HG02642 (cell line): ENCODE results near the gene UBXN10.

Source experiments
- ATAC-seq: cut with Tn5 transposase; IDR thresholded peaks from one replicate; pipeline ENCODE4 v1.9.1; 2021; ENCODE audit warnings: mild to moderate bottlenecking; ENCODE audit not compliant: unreplicated experiment, poor library complexity

Gene UBXN10, protein sequence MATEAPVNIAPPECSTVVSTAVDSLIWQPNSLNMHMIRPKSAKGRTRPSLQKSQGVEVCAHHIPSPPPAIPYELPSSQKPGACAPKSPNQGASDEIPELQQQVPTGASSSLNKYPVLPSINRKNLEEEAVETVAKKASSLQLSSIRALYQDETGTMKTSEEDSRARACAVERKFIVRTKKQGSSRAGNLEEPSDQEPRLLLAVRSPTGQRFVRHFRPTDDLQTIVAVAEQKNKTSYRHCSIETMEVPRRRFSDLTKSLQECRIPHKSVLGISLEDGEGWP

DNA sequence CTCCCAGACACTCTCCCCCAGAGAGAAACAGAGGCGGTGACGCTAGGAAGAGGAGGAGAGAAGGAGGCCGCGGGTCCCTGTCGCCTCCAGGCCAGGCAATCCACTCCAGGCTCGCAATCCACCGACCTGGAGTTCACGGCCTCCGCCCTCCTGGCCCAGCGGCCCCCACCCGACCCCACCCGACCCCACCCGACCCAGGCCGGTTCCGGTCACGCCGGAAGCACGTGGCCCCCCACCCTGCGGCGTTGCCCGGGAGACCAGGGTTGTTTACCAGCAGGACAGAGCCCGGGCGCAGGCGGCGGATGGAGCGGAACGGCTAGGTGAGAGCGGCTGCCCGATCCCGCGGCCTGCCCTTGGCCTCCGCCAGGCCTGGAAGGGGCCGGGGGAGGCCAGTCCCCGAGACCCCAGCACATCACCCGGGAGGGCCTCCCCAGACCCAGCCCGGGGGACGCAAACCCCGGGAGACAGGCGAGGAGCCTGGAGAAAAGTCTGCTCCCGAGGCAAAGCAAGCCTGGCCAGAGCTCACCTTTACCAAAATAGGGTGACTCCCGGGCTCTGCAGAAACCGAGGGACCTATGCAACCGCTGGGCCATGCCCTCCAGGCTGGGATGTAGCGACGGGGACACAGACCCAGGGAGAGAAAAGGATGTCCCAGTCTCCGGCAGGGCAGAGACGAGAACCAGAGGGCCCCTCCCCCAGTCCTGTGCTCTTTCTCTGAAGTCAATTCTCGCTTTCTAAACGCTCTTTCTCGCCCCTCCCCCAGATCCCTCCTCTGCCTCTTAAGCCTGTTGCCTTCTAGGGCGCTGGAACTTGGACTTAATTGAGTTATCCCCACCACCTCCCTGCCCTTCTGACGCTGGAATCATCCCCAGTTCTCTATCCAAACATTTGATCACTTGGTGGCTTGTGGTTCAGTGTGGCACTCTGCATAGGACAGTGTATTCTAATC, at the start of gene UBXN10, which contains the start of gene PLA2G2C:
Gene UBXN10 (plus strand): TSS at position 263 of the 949 bp plus-strand sequence. CDS start 4,466 bp downstream, outside the sequence.
Gene PLA2G2C (minus strand): TSS at position 685 of the 949 bp plus-strand sequence. CDS start 9,155 bp downstream, outside the sequence.
- ATAC-seq = no peak

DNA sequence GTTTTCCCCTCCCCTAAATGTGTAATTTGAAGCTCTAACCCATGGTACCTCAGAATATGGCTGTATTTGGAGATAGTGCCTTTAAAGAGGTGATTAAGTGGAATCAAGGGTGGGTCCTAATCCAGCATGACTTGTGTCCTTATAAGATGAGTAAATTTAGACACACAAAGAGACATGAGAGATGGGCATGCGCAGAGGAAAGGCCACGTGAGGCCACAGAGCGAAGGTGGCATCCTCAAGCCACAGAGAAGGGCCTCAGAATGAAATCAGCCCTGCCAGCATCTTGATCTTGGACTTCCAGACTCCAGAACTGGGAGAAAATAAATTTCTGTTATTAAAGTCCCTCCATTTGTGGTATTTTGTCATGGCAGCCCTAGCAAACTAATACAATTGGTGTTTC, 49.6 kb upstream of the UBXN10 start:
- no peak for ATAC-seq

DNA sequence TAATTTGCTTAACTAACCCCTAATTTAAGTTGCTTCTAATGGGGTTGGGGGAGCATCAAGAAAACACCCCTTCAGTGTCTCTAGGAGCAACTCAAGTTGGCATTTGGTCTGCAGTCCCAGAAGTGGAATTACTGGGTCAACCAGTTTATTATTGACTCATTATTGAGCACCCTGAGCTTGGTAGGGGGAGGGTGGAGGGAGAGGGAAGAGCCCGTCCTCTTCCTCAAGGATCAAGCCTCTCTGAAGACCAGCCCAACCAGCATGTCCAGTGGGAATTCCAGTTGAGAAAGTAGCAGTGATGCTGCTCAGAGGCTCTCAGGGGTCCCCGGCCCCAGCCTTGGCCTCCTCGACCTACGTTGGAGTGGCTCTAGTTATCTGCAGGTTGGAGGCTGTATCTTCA, 48.8 kb upstream of the UBXN10 start:
- no peak for ATAC-seq

DNA sequence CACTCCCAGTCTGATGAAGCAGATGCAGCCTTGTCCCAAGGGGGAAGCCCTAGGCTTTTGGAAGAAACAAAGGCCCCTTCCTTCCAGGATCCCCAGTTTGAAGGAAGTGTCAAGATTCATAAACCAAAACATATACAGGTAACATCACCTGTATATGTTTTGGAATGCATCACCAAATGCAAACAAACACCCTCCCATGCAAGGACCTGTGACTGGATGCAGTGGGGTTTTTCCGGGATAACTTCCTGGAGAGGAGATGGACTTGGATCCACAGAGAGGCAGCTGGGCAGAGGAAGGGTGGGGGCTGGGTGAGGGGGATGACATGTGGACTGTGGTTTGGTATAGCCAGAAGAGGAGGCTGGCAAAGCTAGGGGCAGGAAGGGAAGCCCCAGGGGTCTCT, 48.3 kb upstream of the UBXN10 start:
- ATAC-seq = no peak

DNA sequence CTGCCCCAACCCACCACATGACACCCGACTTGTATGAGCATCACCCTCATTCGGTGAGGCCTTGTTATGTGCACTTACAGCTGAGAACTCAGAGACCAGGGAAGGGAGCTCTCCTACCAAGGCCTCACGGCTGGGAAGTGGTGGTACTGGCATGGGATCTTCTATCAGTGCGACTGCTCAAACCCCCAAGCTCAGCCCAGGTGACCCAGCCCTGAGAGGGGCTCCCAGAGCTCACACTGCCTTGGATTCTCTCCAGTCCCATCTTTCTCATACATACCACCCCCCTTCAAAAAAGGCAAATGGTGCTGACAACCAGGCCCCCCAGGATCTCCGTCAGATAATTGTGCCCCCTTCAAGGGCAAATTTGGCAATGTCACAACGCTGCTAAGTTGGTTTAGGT, 47.5 kb upstream of the UBXN10 start:
- no peak for ATAC-seq

DNA sequence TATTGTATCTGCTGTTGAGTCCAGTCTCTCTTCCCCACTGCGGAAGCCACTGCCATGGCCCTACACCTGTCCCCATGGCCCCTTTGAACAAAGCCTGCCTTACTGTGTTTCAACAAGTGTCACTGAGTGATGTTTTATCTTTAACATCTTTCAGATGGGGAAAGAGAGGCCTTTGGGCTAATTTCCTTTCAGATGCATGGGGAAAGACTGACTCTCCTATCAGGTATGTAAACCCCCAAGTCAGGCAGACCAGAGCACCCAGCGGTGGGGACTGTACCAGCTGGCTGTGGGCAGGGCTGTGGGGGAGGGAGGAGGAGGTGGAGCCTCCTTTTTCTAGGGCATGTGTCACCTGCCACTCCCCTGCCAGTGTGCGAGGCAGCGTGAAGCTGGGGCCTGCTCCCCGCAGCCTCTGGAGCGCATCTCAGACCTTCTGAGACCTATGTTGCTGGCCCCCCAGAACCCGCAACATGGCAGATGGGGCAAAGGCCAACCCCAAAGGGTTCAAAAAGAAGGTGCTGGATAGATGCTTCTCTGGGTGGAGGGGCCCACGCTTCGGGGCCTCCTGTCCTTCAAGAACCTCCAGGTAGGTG, 46.8 kb upstream of the UBXN10 start, which contains the start of gene PLA2G2F:
Gene PLA2G2F (plus strand): TSS at position 363 of the 590 bp plus-strand sequence. CDS start 105 bp downstream, at position 468.
- ATAC-seq = no peak

DNA sequence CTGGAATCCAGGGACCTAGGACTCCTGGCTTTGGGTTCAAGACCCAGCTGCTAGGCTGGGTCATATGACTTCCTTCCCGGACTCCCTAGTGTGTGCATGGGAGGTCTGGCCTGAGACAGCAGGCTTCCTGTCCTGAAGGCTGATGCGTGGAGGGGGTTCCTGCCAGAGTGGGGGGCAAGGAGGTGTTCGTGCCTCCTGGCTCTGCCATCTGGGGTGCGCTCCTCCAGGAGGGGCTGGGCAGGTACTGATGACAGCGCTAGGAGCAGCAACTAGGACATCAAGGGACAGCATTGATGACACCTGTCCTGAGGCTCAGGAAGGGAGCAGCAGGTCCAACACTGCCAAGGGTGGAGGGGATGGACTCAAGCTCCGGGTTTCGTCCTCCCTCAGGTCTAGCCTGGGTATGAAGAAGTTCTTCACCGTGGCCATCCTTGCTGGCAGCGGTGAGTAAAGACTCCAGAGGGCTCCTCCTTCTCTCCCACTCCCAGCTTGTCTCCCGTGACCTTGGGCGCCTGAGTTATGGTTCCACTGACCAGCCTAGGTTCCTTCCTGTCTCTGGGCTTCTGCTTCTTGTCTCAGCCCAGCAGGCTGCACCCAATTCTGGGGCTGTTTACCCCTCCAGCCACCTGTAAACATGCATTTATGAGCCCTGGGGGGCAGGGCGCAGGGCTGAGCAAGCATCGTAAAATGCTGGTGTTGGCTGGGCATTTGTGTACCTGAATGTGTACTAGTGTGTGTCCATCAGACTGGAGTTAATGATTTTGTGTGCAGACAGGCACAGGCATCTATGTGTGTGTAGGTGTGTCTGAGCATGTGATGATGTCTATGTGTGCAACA, 45.9 kb upstream of the UBXN10 start:
- ATAC-seq = no peak

DNA sequence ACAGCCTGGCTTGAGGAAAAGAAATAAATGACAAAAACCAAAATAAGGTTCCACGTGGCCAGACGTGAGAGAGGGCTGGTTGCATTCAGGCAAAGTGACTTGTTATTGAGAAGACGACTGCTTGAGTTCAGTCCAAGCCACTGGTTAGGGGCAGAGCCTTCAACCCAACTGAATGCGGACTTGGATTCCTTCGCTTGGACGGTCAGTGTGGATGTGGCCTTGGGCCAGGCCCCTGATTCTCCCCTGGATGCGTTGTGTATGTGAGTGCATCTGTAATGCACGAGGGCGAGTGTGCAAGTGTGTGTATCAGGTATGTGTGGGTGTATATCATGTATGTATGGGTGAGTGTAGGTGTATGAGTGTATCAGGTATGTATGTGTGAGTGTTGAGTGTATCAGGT, 44.9 kb upstream of the UBXN10 start:
- no peak for ATAC-seq

DNA sequence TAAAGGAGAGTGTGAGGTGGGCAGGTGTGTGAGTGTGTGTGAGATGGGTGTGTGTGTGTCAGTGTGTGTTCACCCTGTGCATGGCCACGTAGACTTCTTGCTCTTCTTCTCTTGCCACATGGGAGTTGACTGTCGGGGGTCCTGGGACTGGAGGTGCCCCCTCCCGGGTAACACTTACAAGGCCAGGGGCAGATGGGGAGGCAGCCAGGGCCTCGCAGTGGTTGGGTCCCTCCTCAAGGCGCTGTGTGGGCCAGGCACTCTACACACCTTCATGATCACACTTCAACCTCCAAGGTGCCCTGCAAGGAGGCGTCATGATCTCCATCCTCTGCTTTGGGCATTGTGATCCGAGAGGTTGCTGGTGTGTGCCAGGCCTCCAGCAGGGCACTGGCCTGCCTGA, 44.4 kb upstream of the UBXN10 start:
- no peak for ATAC-seq

DNA sequence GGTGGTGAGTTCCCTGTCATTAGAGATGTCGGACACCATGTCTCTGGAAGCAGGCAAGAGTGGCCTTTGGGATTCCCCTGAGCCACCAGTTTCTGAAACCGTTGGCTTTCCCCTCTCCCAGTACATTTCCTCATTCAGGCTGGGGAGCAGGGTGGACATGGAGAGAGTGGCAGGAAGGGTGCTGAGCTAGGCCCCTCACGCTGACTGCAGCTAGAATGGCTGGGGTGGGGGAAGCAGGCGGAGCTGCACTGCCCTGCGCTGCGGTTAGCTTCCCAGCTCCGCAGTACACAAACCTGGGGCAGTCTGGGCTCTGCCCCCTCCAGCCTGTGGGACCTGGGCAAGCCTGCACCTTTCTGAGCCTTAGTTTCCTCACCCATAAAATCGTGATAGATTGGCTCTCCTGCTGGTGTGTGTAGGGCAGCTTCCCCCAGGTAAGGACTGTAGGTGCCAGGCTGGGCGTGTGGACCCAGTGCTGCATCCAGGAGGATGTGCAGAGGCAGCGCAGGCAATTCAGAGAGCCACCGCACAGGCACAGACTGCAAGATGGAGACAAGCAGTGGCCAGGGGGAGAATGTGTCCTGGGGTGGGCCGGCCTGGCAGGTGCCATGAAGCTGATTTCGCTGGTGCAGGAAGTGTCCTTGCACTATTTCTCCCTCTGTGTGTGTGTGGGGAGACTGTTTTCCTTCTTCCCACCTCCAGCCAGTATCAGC, 43.7 kb upstream of the UBXN10 start:
- ATAC-seq = no peak

DNA sequence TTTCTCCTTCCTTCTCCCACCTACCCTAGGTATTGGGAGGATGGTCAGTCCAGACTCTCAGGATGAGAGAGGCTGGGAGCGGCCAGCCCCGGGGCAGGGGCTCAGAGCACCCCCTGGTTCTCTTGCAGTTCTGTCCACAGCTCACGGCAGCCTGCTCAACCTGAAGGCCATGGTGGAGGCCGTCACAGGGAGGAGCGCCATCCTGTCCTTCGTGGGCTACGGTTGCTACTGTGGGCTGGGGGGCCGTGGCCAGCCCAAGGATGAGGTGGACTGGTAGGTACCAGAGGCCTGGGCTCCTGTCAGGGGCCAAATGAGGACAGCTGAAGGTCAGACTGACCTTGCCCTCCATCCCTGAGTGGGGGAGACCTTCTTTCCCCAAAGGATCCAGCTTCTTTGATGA, 42.6 kb upstream of the UBXN10 start:
- no peak for ATAC-seq

DNA sequence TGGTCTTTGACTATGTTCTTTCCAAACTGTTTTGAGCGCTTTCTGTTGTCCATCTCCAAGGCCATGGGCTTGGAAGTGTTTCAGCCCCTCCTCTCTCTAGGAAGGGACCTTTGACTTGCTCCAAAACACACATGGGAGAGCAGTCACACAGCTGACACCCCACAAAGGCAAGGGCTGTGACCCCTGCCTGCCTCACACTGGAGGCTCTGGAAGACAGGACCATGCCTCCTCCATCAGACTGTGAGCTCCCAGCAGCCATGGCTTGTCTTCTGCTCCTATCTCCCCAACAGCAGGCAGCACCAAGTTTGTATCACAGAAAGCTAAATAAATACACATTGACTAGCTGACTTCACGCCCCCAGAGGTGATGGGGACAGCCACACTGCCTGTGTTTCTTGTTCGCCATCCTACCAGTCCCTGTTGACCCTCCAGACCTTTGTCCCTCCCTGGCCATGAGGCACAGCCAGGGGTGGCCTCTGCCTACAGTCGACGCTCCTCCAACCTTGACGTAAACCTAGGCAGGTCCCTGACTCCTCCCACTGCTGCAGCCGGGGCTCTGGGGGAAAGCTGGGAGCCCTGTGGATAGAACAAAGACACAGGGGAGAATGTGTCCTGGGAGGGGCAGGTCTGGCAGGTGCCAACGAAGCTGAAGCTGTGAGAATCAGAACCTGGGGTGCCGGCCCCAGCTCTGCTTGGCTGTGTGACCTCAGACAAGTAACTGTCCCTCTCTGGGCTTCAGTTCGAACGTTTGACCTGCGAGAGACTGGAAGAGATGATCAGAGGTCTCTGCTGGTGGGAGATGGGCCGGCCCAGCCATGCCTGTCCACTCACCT, 41.9 kb upstream of the UBXN10 start:
- no peak for ATAC-seq

DNA sequence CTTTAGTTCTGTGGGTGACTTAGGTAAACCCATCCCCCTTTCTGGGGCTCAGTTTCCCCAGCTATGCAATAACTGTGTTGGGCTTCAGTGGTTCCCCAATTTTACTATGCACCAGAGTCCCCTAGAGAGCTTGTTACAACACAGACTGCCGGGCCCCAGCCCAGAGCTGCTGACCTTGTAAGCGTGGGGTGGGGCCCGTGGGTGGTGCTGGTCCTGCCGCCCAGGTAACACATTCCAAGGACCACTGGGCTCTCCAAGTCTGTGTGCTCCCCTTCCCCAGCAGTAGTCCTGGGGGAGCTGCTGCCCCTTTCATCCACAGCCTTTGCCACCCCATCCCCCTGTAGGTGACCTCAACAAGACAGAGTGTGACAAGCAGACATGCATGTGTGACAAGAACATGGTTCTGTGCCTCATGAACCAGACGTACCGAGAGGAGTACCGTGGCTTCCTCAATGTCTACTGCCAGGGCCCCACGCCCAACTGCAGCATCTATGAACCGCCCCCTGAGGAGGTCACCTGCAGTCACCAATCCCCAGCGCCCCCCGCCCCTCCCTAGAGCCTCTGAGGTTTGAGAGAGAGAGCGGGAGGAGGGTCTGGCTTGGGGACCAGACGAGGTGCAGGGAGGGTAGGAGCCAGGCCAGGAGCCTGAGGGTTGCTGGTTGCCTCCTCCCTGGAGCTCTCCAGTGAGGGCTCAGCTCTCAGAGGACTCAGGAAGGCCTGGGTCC, 37.9 kb upstream of the UBXN10 start:
- no peak for ATAC-seq

DNA sequence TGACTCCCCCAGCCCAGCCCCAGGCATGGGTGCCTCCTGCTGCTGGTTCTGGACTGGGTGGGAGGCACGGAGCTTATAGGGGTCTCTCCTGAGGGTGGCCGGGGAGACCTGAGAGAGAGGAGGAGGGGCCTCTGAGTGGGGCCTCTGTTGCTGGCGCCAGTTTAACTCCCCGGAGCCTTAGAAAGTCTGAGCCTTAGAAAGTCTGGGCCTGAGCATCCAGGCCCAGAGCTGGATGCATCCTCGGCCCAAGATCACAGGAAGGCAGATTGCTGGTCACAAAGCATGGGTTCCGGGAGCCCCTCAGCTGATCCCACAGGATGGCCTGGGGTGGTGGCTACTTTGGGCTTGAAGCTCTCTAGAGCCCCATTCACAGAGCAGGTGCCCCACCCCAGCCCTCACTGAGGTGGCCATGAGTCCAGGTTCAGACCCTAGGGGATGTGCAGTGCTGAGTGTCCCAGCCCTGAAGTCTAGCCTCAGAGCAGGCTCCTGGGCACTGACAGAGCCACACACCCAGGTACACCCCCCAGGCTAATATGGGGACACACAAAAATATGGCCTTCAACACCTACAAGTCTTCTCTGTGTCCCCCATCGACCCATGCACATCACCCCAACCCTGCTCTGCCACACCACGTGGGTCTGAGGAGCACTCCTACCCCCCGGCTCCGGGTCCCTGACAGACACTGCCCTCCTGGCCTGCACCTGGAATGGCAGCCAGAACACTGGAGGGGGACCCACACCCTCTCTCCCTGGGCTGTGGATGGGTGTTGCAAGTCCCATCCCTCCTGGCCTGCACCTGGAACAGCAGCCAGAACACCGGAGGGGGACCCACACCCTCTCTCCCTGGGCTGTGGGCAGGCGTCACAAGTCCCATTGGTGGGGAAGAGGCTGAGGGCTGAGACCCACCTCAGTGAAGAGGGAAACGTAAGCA, 37.1 kb upstream of the UBXN10 start:
- ATAC-seq = no peak

DNA sequence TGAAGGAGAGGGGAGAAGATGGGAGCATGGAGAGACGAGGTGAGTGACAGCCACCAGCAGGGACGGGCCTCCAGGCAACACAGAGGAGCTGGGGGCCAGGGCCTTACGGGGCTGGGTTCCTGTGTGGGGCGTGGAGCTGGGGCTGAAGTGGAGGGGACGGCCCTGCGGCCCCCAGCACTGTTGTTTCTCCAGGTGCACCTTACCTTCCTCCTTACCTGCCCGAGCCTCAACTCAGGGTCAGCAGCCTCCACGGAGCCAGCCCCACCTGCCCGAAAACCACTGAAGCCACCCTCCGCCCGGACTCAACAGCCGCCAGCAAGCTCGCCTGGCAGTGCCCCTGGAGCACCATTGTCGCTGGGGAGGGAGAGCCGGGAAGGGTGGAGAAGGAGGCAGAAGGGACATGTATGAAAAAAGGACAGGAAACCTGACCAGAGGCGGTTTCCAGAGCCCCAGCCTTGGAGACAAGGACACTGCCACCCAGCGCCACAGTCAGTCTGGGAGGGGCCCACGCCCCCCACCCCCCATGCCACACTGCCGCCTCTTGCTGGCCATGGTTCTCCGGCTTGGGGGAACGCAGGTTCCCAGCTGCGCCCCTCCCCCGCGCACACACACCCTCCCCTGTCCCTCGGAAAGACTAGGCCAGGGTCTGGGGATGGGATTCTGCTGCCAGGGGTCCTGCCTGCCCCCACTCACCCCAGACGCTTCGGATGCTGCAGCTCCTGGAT, 36.1 kb upstream of the UBXN10 start:
- no peak for ATAC-seq

DNA sequence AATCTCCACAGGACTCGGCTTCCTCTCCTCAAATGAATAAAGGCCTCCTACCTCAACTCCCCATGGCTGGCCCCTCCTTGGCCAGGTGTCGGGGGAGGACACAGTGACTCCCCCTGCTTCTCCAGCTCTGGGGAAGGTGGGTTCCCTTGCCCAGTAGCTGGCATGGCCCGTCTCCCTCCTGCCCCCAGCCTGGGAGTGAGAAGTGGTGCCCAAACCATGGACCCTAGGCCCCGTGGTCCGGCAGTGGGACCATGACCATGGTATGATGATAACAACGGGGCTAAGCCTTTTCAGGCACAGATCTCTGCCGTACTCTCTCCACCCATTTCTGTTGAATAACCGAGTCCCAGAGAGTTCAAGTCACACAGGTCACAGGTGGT, 35.6 kb upstream of the UBXN10 start:
- no peak for ATAC-seq
